Left lung (tissue), 14 donors: ENCODE measurements around the gene MMS19. TPM values are rescaled to one million over a fixed set of nuclear protein-coding genes. Genes with fewer than 3 reads are reported as not detected.

Source experiments
- ATAC-seq: fragments of 200-7000 bp; cut with Tn5 transposase; one replicate; pipeline ENCODE4 v1.9.1; 2020; ENCODE audit warnings: moderate library complexity
- DNase-seq, 4 donors: peaks; one replicate each; pipeline ENCODE4 v3.0.0-alpha.2; 2013 to 2020
- H3K27ac ChIP-seq, 2 donors: fragments of 200-600 bp; sonication (generic) in 1 of 2; one replicate each; pipeline versions ENCODE4 v1.5.0 to v1.8.0; 2020 to 2021
- H3K27me3 ChIP-seq, 2 donors: fragments of 200-600 bp; sonication (generic) in 1 of 2; one replicate each; pipeline versions ENCODE4 v1.5.0 to v1.8.0; 2020 to 2021
- H3K36me3 ChIP-seq, 2 donors: fragments of 200-600 bp; sonication (generic) in 1 of 2; one replicate each; pipeline versions ENCODE4 v1.5.0 to v1.8.0; 2020 to 2021
- H3K4me1 ChIP-seq, 2 donors: fragments of 200-600 bp; one replicate each; pipeline ENCODE4 v1.8.0; 2021
- H3K4me3 ChIP-seq, 2 donors: fragments of 200-600 bp; sonication (generic) in 1 of 2; one replicate each; pipeline versions ENCODE4 v1.5.0 to v1.8.0; 2020 to 2021; ENCODE audit warnings: mild to moderate bottlenecking in 1 of 2
- H3K9me3 ChIP-seq, 2 donors: fragments of 200-600 bp; sonication (generic) in 1 of 2; one replicate each; pipeline versions ENCODE4 v1.5.0 to v1.8.0; 2020 to 2021
- CTCF ChIP-seq, 2 donors: fragments of 200-600 bp; sonication (generic) in 1 of 2; IDR thresholded peaks; one replicate each; pipeline versions ENCODE4 v1.5.0 to v1.8.0; 2021; ENCODE audit warnings: antibody characterized with exemption in 2 of 2
- intact Hi-C, 2 donors: fragments of 100-400 bp; cut with DNase I; formaldehyde crosslinking; loops; one replicate each; pipeline versions ENCODE4 v1.11.2 to v1.14.2; 2022
- long read RNA-seq, 12 donors: library from polyadenylated mRNA in 2 of 12; unstranded in 2 of 12; transcript quantifications; one replicate each; pipeline ENCODE4 v2.0.0 and lab custom pipeline, GENCODE V29; 2019 to 2026
- polyA plus RNA-seq, 6 donors: library from polyadenylated mRNA; unstranded; fragments of 120-200 nt; gene quantifications; one replicate each; pipeline ENCODE4 v1.2.1, GENCODE V29; 2013; ENCODE audit not compliant: insufficient read length in 6 of 6
- total RNA-seq, 2 donors: library from RNA; stranded (reverse); fragmentation: NEBNext Ultra II Directional; extraction: Animal tissue kit (Norgen Biotek cat#: 25700); gene quantifications; one replicate each; pipeline ENCODE4 v1.2.1, GENCODE V29; 2021
- donor health status: DM: no; HTN: yes; CAD: no.
- donor health status: DM: no; HTN: no; CAD: no.

MMS19 gene
- total RNA-seq, result 10 to 100 TPM; 60.1 to 60.7 TPM
- polyA plus RNA-seq, result 100 to 1,000 TPM in 3 of 6 donors, 10 to 100 TPM in 3; 94.4 to 113 (median 101) TPM
- long read RNA-seq, donor 1, partial matches to known transcripts, result 19 of 24 reads
- long read RNA-seq, donor 1, other reads (novel, unspliced or antisense), result 0 of 24 reads
- long read RNA-seq, donor 2, partial matches to known transcripts, result 13 of 19 reads
- long read RNA-seq, donor 2, other reads (novel, unspliced or antisense), result 0 of 19 reads
- long read RNA-seq, donor 3, transcript MMS19-209 (31 exons, 3,797 nt), result major isoform, 6 of 13 reads
- long read RNA-seq, donor 3, partial matches to known transcripts, result 6 of 13 reads
- long read RNA-seq, donor 3, other reads (novel, unspliced or antisense), result 0 of 13 reads
- long read RNA-seq, donor 4, transcript MMS19-209 (31 exons, 3,797 nt), result major isoform, 5 of 12 reads
- long read RNA-seq, donor 4, partial matches to known transcripts, result 5 of 12 reads
- long read RNA-seq, donor 4, other reads (novel, unspliced or antisense), result 2 of 12 reads
- long read RNA-seq, donor 5, partial matches to known transcripts, result 12 of 14 reads
- long read RNA-seq, donor 5, other reads (novel, unspliced or antisense), result 0 of 14 reads
- long read RNA-seq, donor 6, partial matches to known transcripts, result 0 of 30 reads
- long read RNA-seq, donor 6, other reads (novel, unspliced or antisense), result 26 of 30 reads
- long read RNA-seq, donor 7, partial matches to known transcripts, result 0 of 1 reads
- long read RNA-seq, donor 7, other reads (novel, unspliced or antisense), result 0 of 1 reads
- long read RNA-seq, donor 8, partial matches to known transcripts, result 14 of 14 reads
- long read RNA-seq, donor 8, other reads (novel, unspliced or antisense), result 0 of 14 reads
- long read RNA-seq, donor 9, partial matches to known transcripts, result 5 of 5 reads
- long read RNA-seq, donor 9, other reads (novel, unspliced or antisense), result 0 of 5 reads
- long read RNA-seq, donor 10, partial matches to known transcripts, result 2 of 9 reads
- long read RNA-seq, donor 10, other reads (novel, unspliced or antisense), result 3 of 9 reads
- long read RNA-seq, donor 11, partial matches to known transcripts, result 38 of 43 reads
- long read RNA-seq, donor 11, other reads (novel, unspliced or antisense), result 0 of 43 reads
- long read RNA-seq, donor 12, partial matches to known transcripts, result 50 of 109 reads
- long read RNA-seq, donor 12, other reads (novel, unspliced or antisense), result 56 of 109 reads

- H3K4me3 ChIP-seq, result peak within 1 kb of the TSS; percentile 73 to 96
- ATAC-seq (peak; percentile 90), DNase-seq (peak; percentile 98 to 100 (median 99))
- intact Hi-C loops, result no loop called here
- TF ChIP-seq CTCF (IDR thresholded peaks at IDR 0.05), result peak in 1 of 2 donors; percentile 22
- H3K9me3 ChIP-seq, result no peaks in the 10 kb centered on the region
- no peaks in the 10 kb centered on the region for H3K27me3 ChIP-seq
- H3K4me1 ChIP-seq, result peaks cover 38 to 60% of the 10 kb centered on the region in 2 donors
- H3K27ac ChIP-seq, result peak within 1 kb of the TSS; percentile 91 to 93
- peaks cover 0 to 3% of the 10 kb centered on the region in 2 donors for H3K36me3 ChIP-seq
These were observed at the start of gene MMS19 for GRCh38 chr10:97498076-97498840. MMS19 (minus strand) TSS chr10:97498422; CDS start chr10:97498384, 38 bp downstream.

GRCh38 chr10:97547962-97548361 is 49.7 kb upstream of the MMS19 start:
- TF ChIP-seq CTCF (IDR thresholded peaks at IDR 0.05), result no peak
- no peak overlapping the region for H3K4me3 ChIP-seq
- peaks cover 13 to 37% of the 10 kb centered on the region in 2 donors for H3K4me1 ChIP-seq
- no peaks in the 10 kb centered on the region for H3K27me3 ChIP-seq
- peak in 1 of 4 donors; percentile 7 for DNase-seq
- no peaks in the 10 kb centered on the region for H3K36me3 ChIP-seq
- H3K9me3 ChIP-seq, result no peaks in the 10 kb centered on the region
- ATAC-seq, result no peak
- no peak overlapping the region for H3K27ac ChIP-seq
- intact Hi-C loops, result no loop called here

GRCh38 chr10:97547271-97547600 is 49.0 kb upstream of the MMS19 start:
- no peak for ATAC-seq

More at GRCh38 chr10:97547271-97547600, 49.0 kb upstream of the MMS19 start:
- no peaks in the 10 kb centered on the region for H3K36me3 ChIP-seq
- H3K27ac ChIP-seq, result no peak overlapping the region
- no peak for TF ChIP-seq CTCF (IDR thresholded peaks at IDR 0.05)
- intact Hi-C loops, result no loop called here
- no peaks in the 10 kb centered on the region for H3K27me3 ChIP-seq
- H3K4me1 ChIP-seq, result peaks cover 21 to 45% of the 10 kb centered on the region in 2 donors
- H3K4me3 ChIP-seq, result no peak overlapping the region
- DNase-seq, result peak in 1 of 4 donors; percentile 23
- H3K9me3 ChIP-seq, result no peaks in the 10 kb centered on the region
